ENCODE data around the gene POLG. TPM values are rescaled to one million over a fixed set of nuclear protein-coding genes. Genes with fewer than 3 reads are reported as not detected.

POLG gene
- total and polyA plus RNA-seq, 2 experiments from 2014 or later = 28.8 to 74.1 TPM

DNA sequence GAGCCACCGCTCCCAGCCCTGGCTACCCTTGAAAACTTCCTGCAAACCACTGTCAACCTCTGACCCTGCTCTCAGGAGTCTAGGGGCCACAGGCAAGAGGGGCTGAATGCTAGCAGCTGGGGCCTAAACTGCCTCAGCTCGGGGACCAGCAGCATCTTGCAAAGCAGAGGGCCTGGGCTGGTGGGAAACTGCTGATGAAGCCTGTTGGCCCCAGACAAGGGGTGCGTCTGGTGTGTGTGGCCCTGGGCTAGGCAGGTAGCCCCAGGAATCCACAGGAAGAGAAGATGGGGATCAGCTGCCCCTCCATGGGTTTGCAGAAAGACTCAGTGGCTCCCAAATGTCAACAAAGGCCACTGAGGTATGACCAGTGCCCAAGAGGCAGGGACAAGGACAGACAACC, 8.2 kb upstream of the POLG start:
- peaks cover 8% of the 10 kb centered on the region; the same call in 2 of the 3 replicates for H3K4me1 Mint-ChIP-seq
- TF ChIP-seq ZNF114 (CRISPR knock-in tag; IDR thresholded peaks at IDR 0.05) (no peak), NANOG (IDR thresholded peaks at IDR 0.05; ENCODE audit: borderline replicate concordance) (no peak), EZH2 (IDR thresholded peaks at IDR 0.05; ENCODE audit: low read depth, unreplicated experiment) (no peak), JUNB (IDR thresholded peaks at IDR 0.05; ENCODE audit: unreplicated experiment) (no peak), EZH2phosphoT487 (IDR thresholded peaks at IDR 0.05; ENCODE audit: unreplicated experiment) (no peak), CREB1 (CRISPR knock-in tag; IDR thresholded peaks at IDR 0.05; ENCODE audit: low read depth) (no peak), STAT1 (IDR thresholded peaks at IDR 0.05; ENCODE audit: unreplicated experiment) (no peak), POLR2AphosphoS5 (IDR thresholded peaks at IDR 0.05; ENCODE audit: low read depth) (no peak), ZNF331 (CRISPR knock-in tag; IDR thresholded peaks at IDR 0.05; ENCODE audit: low read depth) (no peak)
- TF ChIP-seq, protein P1, sequence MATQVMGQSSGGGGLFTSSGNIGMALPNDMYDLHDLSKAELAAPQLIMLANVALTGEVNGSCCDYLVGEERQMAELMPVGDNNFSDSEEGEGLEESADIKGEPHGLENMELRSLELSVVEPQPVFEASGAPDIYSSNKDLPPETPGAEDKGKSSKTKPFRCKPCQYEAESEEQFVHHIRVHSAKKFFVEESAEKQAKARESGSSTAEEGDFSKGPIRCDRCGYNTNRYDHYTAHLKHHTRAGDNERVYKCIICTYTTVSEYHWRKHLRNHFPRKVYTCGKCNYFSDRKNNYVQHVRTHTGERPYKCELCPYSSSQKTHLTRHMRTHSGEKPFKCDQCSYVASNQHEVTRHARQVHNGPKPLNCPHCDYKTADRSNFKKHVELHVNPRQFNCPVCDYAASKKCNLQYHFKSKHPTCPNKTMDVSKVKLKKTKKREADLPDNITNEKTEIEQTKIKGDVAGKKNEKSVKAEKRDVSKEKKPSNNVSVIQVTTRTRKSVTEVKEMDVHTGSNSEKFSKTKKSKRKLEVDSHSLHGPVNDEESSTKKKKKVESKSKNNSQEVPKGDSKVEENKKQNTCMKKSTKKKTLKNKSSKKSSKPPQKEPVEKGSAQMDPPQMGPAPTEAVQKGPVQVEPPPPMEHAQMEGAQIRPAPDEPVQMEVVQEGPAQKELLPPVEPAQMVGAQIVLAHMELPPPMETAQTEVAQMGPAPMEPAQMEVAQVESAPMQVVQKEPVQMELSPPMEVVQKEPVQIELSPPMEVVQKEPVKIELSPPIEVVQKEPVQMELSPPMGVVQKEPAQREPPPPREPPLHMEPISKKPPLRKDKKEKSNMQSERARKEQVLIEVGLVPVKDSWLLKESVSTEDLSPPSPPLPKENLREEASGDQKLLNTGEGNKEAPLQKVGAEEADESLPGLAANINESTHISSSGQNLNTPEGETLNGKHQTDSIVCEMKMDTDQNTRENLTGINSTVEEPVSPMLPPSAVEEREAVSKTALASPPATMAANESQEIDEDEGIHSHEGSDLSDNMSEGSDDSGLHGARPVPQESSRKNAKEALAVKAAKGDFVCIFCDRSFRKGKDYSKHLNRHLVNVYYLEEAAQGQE (IDR thresholded peaks at IDR 0.05; ENCODE audit: unreplicated experiment) = no peak
- TF ChIP-seq, protein P2, sequence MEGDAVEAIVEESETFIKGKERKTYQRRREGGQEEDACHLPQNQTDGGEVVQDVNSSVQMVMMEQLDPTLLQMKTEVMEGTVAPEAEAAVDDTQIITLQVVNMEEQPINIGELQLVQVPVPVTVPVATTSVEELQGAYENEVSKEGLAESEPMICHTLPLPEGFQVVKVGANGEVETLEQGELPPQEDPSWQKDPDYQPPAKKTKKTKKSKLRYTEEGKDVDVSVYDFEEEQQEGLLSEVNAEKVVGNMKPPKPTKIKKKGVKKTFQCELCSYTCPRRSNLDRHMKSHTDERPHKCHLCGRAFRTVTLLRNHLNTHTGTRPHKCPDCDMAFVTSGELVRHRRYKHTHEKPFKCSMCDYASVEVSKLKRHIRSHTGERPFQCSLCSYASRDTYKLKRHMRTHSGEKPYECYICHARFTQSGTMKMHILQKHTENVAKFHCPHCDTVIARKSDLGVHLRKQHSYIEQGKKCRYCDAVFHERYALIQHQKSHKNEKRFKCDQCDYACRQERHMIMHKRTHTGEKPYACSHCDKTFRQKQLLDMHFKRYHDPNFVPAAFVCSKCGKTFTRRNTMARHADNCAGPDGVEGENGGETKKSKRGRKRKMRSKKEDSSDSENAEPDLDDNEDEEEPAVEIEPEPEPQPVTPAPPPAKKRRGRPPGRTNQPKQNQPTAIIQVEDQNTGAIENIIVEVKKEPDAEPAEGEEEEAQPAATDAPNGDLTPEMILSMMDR (conservative IDR thresholded peaks at IDR 0.05; ENCODE audit: low read depth in 2 of 2) = no peak
- TF ChIP-seq, protein P3, sequence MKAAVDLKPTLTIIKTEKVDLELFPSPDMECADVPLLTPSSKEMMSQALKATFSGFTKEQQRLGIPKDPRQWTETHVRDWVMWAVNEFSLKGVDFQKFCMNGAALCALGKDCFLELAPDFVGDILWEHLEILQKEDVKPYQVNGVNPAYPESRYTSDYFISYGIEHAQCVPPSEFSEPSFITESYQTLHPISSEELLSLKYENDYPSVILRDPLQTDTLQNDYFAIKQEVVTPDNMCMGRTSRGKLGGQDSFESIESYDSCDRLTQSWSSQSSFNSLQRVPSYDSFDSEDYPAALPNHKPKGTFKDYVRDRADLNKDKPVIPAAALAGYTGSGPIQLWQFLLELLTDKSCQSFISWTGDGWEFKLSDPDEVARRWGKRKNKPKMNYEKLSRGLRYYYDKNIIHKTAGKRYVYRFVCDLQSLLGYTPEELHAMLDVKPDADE (IDR thresholded peaks at IDR 0.05) = no peak
- TF ChIP-seq, protein P4, sequence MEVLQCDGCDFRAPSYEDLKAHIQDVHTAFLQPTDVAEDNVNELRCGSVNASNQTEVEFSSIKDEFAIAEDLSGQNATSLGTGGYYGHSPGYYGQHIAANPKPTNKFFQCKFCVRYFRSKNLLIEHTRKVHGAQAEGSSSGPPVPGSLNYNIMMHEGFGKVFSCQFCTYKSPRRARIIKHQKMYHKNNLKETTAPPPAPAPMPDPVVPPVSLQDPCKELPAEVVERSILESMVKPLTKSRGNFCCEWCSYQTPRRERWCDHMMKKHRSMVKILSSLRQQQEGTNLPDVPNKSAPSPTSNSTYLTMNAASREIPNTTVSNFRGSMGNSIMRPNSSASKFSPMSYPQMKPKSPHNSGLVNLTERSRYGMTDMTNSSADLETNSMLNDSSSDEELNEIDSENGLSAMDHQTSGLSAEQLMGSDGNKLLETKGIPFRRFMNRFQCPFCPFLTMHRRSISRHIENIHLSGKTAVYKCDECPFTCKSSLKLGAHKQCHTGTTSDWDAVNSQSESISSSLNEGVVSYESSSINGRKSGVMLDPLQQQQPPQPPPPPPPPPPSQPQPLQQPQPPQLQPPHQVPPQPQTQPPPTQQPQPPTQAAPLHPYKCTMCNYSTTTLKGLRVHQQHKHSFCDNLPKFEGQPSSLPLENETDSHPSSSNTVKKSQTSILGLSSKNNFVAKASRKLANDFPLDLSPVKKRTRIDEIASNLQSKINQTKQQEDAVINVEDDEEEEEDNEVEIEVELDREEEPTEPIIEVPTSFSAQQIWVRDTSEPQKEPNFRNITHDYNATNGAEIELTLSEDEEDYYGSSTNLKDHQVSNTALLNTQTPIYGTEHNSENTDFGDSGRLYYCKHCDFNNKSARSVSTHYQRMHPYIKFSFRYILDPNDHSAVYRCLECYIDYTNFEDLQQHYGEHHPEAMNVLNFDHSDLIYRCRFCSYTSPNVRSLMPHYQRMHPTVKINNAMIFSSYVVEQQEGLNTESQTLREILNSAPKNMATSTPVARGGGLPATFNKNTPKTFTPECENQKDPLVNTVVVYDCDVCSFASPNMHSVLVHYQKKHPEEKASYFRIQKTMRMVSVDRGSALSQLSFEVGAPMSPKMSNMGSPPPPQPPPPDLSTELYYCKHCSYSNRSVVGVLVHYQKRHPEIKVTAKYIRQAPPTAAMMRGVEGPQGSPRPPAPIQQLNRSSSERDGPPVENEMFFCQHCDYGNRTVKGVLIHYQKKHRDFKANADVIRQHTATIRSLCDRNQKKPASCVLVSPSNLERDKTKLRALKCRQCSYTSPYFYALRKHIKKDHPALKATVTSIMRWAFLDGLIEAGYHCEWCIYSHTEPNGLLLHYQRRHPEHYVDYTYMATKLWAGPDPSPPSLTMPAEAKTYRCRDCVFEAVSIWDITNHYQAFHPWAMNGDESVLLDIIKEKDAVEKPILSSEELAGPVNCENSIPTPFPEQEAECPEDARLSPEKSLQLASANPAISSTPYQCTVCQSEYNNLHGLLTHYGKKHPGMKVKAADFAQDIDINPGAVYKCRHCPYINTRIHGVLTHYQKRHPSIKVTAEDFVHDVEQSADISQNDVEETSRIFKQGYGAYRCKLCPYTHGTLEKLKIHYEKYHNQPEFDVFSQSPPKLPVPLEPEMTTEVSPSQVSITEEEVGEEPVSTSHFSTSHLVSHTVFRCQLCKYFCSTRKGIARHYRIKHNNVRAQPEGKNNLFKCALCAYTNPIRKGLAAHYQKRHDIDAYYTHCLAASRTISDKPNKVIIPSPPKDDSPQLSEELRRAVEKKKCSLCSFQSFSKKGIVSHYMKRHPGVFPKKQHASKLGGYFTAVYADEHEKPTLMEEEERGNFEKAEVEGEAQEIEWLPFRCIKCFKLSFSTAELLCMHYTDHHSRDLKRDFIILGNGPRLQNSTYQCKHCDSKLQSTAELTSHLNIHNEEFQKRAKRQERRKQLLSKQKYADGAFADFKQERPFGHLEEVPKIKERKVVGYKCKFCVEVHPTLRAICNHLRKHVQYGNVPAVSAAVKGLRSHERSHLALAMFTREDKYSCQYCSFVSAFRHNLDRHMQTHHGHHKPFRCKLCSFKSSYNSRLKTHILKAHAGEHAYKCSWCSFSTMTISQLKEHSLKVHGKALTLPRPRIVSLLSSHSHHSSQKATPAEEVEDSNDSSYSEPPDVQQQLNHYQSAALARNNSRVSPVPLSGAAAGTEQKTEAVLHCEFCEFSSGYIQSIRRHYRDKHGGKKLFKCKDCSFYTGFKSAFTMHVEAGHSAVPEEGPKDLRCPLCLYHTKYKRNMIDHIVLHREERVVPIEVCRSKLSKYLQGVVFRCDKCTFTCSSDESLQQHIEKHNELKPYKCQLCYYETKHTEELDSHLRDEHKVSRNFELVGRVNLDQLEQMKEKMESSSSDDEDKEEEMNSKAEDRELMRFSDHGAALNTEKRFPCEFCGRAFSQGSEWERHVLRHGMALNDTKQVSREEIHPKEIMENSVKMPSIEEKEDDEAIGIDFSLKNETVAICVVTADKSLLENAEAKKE (CRISPR knock-in tag; IDR thresholded peaks at IDR 0.05) = no peak
- no peak for ATAC-seq

More for the DNA sequence above, 8.2 kb upstream of the POLG start:
- Histone ChIP-seq H3K79me2 (replicated peaks; ENCODE audit: insufficient read depth) (no peaks in the 10 kb centered on the region), H3K4me2 (no peak overlapping the region), H4K20me1 (replicated peaks; ENCODE audit: insufficient read depth) (no peaks in the 10 kb centered on the region), H3K27ac (ENCODE audit: low read depth) (no peak overlapping the region), H2AFZ (no peak overlapping the region), H3K4me3 (no peak overlapping the region), H3K27me3 (ENCODE audit: insufficient read depth) (peaks cover 4% of the 10 kb centered on the region; the same call in 1 of the 2 replicates), H3F3A (replicated peaks; ENCODE audit: low read depth) (no peaks in the 10 kb centered on the region), H3K9me2 (ENCODE audit: insufficient read depth) (no peaks in the 10 kb centered on the region), H3K4me1 (ENCODE audit: insufficient read depth) (peaks cover 10% of the 10 kb centered on the region), H3K36me3 (ENCODE audit: insufficient read depth) (no peaks in the 10 kb centered on the region)
- Mint-ChIP-seq H3K27ac (no peak overlapping the region), H3K9me3 (no peaks in the 10 kb centered on the region), H3K27me3 (ENCODE audit: insufficient read depth, low read depth, poor library complexity) (peaks cover 8% of the 10 kb centered on the region), H3K36me3 (ENCODE audit: low read depth) (no peaks in the 10 kb centered on the region), H3K4me3 (no peak overlapping the region)
- no peak for DNase-seq (ENCODE audit: low spot score)

Measured in GM23338 (cell line).